Spleen (tissue), 7 donors: ENCODE results near the gene CNN2.

Experiments
- POLR2A ChIP-seq, 3 donors: fragments of 450-650 bp; IDR thresholded peaks; one replicate each; pipeline ENCODE4 v1.5.1; 2017; ENCODE audit warnings: antibody characterized with exemption in 3 of 3, mild to moderate bottlenecking in 1 of 3
- TF ChIP-seq, protein P1 (sequence below), 11 experiments: fragments of 200-600 bp in 7 of 11; fragments of 450-650 bp in 4 of 11; sonication (generic) in 4 of 11; IDR thresholded peaks in 8 of 11; conservative IDR thresholded peaks in 3 of 11; 1 replicate in 7 of 11; 2 replicates in 4 of 11; pipeline versions ENCODE4 v1.4.0 to v1.8.0; 2016 to 2021; ENCODE audit warnings: antibody characterized with exemption in 11 of 11, inconsistent platforms in 4 of 11, mild to moderate bottlenecking in 1 of 11
- donor health status: DM: no; HTN: no; CAD: no; lungs with moderate emphysema.
- donor health status: DM: no; HTN: no; CAD: no.
- donor health status: DM: no; HTN: no; CAD: no.

DNA sequence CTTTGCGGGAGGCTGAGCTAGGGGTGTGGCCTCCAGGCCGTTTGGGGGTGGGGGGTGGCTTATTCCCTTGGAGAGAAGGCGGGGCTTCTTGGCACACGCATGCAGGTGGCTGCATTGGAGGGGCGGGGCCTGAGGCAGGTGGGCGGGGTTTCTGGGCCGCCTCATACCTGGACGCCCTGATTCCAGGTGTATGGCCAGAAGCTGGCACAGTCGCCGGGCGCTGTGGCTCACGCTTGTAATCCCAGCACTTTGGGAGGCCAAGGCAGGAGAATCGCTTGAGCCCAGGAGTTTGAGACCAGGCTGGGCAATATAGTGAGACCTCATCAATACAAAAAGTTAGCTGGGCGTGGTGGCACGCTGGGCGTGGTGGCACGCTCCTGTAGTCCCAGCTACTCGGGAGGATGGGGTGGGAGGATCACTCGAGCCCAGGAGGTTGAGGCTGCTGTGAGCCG, 21.3 kb downstream of the CNN2 start:
- TF ChIP-seq, protein P1, sequence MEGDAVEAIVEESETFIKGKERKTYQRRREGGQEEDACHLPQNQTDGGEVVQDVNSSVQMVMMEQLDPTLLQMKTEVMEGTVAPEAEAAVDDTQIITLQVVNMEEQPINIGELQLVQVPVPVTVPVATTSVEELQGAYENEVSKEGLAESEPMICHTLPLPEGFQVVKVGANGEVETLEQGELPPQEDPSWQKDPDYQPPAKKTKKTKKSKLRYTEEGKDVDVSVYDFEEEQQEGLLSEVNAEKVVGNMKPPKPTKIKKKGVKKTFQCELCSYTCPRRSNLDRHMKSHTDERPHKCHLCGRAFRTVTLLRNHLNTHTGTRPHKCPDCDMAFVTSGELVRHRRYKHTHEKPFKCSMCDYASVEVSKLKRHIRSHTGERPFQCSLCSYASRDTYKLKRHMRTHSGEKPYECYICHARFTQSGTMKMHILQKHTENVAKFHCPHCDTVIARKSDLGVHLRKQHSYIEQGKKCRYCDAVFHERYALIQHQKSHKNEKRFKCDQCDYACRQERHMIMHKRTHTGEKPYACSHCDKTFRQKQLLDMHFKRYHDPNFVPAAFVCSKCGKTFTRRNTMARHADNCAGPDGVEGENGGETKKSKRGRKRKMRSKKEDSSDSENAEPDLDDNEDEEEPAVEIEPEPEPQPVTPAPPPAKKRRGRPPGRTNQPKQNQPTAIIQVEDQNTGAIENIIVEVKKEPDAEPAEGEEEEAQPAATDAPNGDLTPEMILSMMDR (IDR thresholded peaks at IDR 0.05 in 8 of 11, conservative IDR thresholded peaks at IDR 0.05 in 3 of 11) = no peak
- no peak for TF ChIP-seq POLR2A (IDR thresholded peaks at IDR 0.05)
